ENCODE results near the gene MAST4. TPM values are rescaled to one million over a fixed set of nuclear protein-coding genes. Genes with fewer than 3 reads are reported as not detected.

MAST4 gene
- total and polyA plus RNA-seq, 2 donors from 2014 or later = 27.3 to 31.4 TPM

DNA sequence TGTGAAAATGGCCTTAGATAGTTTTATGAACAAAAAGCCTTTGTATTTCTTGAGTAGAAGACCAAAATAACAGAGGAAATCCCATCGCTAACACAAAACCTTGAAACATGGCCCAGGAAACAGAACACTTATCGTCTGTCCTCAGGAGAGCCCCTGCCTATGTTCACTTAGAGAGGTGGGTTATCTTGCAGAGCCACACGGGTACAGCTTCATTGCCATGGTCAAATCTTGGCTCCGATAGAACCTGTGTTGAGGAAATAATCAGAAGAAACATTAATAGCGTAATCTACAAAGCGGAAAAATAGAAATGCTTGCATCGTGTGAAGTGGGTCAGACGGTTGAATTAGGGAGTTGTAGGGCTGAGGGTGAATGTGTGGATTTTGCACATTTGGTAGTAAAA lies 216.1 kb downstream of the MAST4 start:
- Histone ChIP-seq H3K27me3 (ENCODE audit: control insufficient read depth, insufficient read depth, low read length) (no peaks in the 10 kb centered on the region), H3K27ac (ENCODE audit: low read depth in 2 of 2, low read length in 2 of 2) (no peak overlapping the region), H3K4me1 (ENCODE audit: control insufficient read depth in 2 of 3, insufficient read depth in 2 of 3, low read depth in 1 of 3, low read length in 3 of 3) (no peaks in the 10 kb centered on the region), H3K9me3 (ENCODE audit: control insufficient read depth in 2 of 3, insufficient read depth in 1 of 3, low read length in 3 of 3) (no peaks in the 10 kb centered on the region), H3K4me3 (ENCODE audit: low read length in 3 of 3) (no peak overlapping the region), H3K36me3 (ENCODE audit: control insufficient read depth in 2 of 3, insufficient read depth in 3 of 3, low read length in 3 of 3) (peaks cover 0 to 8% (median 4%) of the 10 kb centered on the region in 3 donors), H3K9ac (ENCODE audit: low read length in 3 of 3) (no peak overlapping the region)
- TF ChIP-seq, protein P1, sequence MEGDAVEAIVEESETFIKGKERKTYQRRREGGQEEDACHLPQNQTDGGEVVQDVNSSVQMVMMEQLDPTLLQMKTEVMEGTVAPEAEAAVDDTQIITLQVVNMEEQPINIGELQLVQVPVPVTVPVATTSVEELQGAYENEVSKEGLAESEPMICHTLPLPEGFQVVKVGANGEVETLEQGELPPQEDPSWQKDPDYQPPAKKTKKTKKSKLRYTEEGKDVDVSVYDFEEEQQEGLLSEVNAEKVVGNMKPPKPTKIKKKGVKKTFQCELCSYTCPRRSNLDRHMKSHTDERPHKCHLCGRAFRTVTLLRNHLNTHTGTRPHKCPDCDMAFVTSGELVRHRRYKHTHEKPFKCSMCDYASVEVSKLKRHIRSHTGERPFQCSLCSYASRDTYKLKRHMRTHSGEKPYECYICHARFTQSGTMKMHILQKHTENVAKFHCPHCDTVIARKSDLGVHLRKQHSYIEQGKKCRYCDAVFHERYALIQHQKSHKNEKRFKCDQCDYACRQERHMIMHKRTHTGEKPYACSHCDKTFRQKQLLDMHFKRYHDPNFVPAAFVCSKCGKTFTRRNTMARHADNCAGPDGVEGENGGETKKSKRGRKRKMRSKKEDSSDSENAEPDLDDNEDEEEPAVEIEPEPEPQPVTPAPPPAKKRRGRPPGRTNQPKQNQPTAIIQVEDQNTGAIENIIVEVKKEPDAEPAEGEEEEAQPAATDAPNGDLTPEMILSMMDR (IDR thresholded peaks at IDR 0.05; ENCODE audit: borderline replicate concordance, extremely low read depth, insufficient read depth) = no peak
- FAIRE-seq (no peak), DNase-seq (no peak)
- intact Hi-C loops (cut with DNase I) = no loop called here

DNA sequence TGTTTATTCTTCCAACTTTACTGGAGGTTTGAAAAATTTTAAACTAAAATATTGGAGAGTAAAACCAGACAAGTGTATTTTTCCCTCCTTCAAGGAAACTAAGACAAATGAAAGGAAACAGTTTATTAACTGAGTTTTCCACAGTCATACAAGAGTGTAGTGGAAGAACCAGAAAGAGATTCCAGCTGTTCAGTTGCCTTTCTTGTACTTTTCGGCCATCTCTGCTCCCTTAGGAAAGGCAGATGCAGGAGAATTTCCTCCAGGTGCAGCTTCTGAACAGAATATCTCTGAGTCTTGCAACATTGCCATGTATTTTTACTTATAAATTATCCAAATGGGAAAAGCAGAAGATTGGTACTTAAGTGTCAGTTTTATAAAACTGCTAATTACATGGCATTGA lies 217.1 kb downstream of the MAST4 start:
- TF ChIP-seq, protein P1 (IDR thresholded peaks at IDR 0.05; ENCODE audit: borderline replicate concordance, extremely low read depth, insufficient read depth) = no peak
- intact Hi-C loops (cut with DNase I) = no loop called here

DNA sequence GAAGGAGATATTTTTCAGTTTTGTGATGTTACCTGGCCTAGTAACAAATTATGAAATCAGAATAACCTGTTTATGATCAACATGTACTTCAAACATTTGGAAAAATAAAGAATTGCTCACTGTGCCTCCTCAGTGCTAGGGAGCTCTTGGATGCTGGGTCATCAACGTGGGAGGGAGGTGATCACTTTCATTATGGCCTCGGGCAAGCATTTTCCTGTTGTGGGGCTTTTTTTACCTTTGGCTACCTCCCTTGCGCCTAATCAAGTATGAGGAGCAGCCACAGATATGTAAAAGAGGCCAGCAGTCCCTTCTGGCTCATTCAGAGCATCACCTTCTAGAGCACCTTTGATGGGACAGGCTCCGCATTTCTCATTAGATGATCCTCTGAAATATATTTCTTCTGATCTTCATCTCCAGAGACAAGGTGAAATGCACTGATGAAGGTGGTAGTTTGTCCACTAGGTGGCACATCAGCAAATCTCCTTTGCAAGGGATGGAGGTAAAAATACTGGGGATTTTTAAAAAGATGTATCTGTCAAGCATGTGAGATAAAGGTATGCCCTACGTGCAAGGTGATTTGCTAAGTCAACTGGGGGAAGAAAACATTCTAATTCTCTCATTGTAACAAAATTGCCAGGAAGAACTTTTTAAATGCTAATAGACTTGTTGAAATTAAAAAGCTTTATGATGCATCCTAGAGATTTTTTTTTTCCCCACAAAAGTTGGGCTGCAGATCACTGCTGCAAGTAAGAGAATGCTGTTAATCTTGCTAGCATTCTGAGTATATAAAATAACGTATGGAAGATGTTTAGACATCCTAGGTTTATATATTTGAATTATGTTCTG lies 218.2 kb downstream of the MAST4 start:
- H3K27ac ChIP-seq (ENCODE audit: low read depth in 2 of 2, low read length in 2 of 2) = no peak overlapping the region
- intact Hi-C loops (cut with DNase I) = no loop called here
- no peaks in the 10 kb centered on the region for H3K4me1 ChIP-seq (ENCODE audit: control insufficient read depth in 2 of 3, insufficient read depth in 2 of 3, low read depth in 1 of 3, low read length in 3 of 3)
- FAIRE-seq (no peak), DNase-seq (peak in 3 of 5 donors; percentile 48 to 69 (median 48))
- H3K27me3 ChIP-seq (ENCODE audit: control insufficient read depth, insufficient read depth, low read length) = no peaks in the 10 kb centered on the region
- H3K36me3 ChIP-seq (ENCODE audit: control insufficient read depth in 2 of 3, insufficient read depth in 3 of 3, low read length in 3 of 3) = peaks cover 0 to 8% (median 4%) of the 10 kb centered on the region in 3 donors
- no peak overlapping the region for H3K9ac ChIP-seq (ENCODE audit: low read length in 3 of 3)
- no peak overlapping the region for H3K4me3 ChIP-seq (ENCODE audit: low read length in 3 of 3)
- H3K9me3 ChIP-seq (ENCODE audit: control insufficient read depth in 2 of 3, insufficient read depth in 1 of 3, low read length in 3 of 3) = no peaks in the 10 kb centered on the region
- TF ChIP-seq, protein P1 (IDR thresholded peaks at IDR 0.05; ENCODE audit: borderline replicate concordance, extremely low read depth, insufficient read depth) = peak; percentile 61

More for the DNA sequence above, 217.1 kb downstream of the MAST4 start:
- FAIRE-seq = no peak
- H3K9me3 ChIP-seq (ENCODE audit: control insufficient read depth in 2 of 3, insufficient read depth in 1 of 3, low read length in 3 of 3) = no peaks in the 10 kb centered on the region
- peaks cover 0 to 8% (median 4%) of the 10 kb centered on the region in 3 donors for H3K36me3 ChIP-seq (ENCODE audit: control insufficient read depth in 2 of 3, insufficient read depth in 3 of 3, low read length in 3 of 3)
- H3K4me3 ChIP-seq (ENCODE audit: low read length in 3 of 3) = no peak overlapping the region
- H3K27ac ChIP-seq (ENCODE audit: low read depth in 2 of 2, low read length in 2 of 2) = no peak overlapping the region
- H3K9ac ChIP-seq (ENCODE audit: low read length in 3 of 3) = no peak overlapping the region
- no peaks in the 10 kb centered on the region for H3K27me3 ChIP-seq (ENCODE audit: control insufficient read depth, insufficient read depth, low read length)
- no peaks in the 10 kb centered on the region for H3K4me1 ChIP-seq (ENCODE audit: control insufficient read depth in 2 of 3, insufficient read depth in 2 of 3, low read depth in 1 of 3, low read length in 3 of 3)
- DNase-seq = no peak
